ENCODE measurements around the gene CETN1. TPM values are rescaled to one million over a fixed set of nuclear protein-coding genes. Genes with fewer than 3 reads are reported as not detected.
A peak's percentile ranks its signal among the peaks of the same experiment; 100 is the strongest.

CETN1 gene
- total RNA-seq, 1 experiment from 2014 or later: not detected

DNA sequence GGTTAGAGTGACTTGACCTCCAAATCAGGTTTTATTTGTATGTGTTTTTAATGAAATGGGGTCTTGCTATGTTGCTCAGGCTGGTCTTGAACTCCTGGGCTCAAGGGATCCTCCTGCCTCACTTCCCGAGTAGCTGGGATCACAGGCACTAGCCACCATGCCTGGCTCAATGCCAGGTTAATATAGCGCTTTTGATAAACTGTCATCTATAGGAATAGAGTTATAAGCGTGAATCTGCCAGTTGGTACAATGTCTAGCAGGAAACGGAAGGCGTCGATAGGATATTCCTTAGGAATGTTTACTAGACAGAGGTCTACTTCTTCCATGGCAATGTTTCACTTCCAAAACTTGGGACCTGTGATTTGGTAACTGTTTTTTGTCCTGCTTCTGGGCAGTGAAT lies 42.1 kb downstream of the CETN1 start (continued):
- TF ChIP-seq, protein P1, sequence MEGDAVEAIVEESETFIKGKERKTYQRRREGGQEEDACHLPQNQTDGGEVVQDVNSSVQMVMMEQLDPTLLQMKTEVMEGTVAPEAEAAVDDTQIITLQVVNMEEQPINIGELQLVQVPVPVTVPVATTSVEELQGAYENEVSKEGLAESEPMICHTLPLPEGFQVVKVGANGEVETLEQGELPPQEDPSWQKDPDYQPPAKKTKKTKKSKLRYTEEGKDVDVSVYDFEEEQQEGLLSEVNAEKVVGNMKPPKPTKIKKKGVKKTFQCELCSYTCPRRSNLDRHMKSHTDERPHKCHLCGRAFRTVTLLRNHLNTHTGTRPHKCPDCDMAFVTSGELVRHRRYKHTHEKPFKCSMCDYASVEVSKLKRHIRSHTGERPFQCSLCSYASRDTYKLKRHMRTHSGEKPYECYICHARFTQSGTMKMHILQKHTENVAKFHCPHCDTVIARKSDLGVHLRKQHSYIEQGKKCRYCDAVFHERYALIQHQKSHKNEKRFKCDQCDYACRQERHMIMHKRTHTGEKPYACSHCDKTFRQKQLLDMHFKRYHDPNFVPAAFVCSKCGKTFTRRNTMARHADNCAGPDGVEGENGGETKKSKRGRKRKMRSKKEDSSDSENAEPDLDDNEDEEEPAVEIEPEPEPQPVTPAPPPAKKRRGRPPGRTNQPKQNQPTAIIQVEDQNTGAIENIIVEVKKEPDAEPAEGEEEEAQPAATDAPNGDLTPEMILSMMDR (IDR thresholded peaks at IDR 0.05): no peak
- TF ChIP-seq ZNF317 (CRISPR knock-in tag; IDR thresholded peaks at IDR 0.05; ENCODE audit: borderline replicate concordance, low read depth) (no peak), ETV6 (CRISPR knock-in tag; IDR thresholded peaks at IDR 0.05) (no peak), NFE2L1 (CRISPR knock-in tag; IDR thresholded peaks at IDR 0.05) (no peak)

DNA sequence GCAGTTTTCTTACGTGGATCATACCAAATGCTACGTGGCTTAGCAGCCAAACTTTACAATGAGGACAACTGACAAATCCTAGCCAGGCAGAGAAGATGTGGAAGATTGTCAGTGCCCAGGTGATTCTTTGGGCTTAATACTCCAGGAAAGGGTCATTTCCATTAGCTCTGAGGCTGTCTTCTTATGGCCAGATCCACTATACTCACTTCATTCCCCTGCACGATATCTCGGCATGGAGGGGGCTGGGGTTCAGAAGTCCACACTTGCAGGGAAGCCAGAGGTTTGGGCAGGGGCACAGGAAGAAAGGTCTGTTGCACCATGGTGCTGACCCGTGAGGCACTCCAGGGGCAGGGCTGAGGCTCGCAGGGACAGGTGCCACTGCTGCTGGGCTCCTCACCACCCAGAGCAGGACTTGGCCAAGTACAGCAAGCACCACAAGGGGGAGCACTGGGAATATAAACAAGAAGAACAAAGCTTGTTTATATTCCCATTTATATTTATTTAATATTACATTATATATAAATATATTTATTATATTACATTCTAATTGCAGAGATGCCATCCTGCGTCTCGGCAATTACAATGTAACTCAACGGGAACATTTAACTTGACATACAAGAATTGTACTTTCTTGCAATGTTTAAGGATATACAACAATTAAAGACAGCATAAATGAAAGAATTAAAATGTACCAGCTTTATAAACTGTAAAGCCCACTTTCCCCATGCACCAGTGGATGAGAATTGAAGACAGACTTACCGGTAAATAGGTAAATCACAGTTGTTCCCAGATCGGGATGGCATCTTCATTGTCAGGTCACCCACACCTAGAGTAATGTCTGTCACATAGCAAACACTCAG lies 43.8 kb downstream of the CETN1 start:
- Mint-ChIP-seq H3K36me3 (no peaks in the 10 kb centered on the region), H3K27me3 (ENCODE audit: low read depth) (no peaks in the 10 kb centered on the region), H3K27ac (no peak overlapping the region), H3K4me3 (no peak overlapping the region), H3K9me3 (no peaks in the 10 kb centered on the region), H3K4me1 (peaks cover 9% of the 10 kb centered on the region)
- ATAC-seq: peak; percentile 99
- CTCF ChIA-PET: interaction anchor here (0.6 to 3.5 kb wide), 31 partner anchors 9 to 471 kb away, joined by 3 to 30 read pairs (median 4); partner anchors contain the start of genes CETN1, COLEC12, ENOSF1 and THOC1
- TF ChIP-seq ZNF671 (CRISPR knock-in tag; IDR thresholded peaks at IDR 0.05) (no peak), ZNF317 (CRISPR knock-in tag; IDR thresholded peaks at IDR 0.05; ENCODE audit: borderline replicate concordance, low read depth) (no peak), ETV6 (CRISPR knock-in tag; IDR thresholded peaks at IDR 0.05) (no peak), JUN (CRISPR knock-in tag; IDR thresholded peaks at IDR 0.05) (no peak), HMGA2 (CRISPR knock-in tag; IDR thresholded peaks at IDR 0.05) (peak; percentile 90), ATF1 (CRISPR knock-in tag; IDR thresholded peaks at IDR 0.05) (no peak)
- TF ChIP-seq, protein P2, sequence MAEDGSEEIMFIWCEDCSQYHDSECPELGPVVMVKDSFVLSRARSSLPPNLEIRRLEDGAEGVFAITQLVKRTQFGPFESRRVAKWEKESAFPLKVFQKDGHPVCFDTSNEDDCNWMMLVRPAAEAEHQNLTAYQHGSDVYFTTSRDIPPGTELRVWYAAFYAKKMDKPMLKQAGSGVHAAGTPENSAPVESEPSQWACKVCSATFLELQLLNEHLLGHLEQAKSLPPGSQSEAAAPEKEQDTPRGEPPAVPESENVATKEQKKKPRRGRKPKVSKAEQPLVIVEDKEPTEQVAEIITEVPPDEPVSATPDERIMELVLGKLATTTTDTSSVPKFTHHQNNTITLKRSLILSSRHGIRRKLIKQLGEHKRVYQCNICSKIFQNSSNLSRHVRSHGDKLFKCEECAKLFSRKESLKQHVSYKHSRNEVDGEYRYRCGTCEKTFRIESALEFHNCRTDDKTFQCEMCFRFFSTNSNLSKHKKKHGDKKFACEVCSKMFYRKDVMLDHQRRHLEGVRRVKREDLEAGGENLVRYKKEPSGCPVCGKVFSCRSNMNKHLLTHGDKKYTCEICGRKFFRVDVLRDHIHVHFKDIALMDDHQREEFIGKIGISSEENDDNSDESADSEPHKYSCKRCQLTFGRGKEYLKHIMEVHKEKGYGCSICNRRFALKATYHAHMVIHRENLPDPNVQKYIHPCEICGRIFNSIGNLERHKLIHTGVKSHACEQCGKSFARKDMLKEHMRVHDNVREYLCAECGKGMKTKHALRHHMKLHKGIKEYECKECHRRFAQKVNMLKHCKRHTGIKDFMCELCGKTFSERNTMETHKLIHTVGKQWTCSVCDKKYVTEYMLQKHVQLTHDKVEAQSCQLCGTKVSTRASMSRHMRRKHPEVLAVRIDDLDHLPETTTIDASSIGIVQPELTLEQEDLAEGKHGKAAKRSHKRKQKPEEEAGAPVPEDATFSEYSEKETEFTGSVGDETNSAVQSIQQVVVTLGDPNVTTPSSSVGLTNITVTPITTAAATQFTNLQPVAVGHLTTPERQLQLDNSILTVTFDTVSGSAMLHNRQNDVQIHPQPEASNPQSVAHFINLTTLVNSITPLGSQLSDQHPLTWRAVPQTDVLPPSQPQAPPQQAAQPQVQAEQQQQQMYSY (CRISPR knock-in tag; IDR thresholded peaks at IDR 0.05): no peak
- TF ChIP-seq, protein P1 (IDR thresholded peaks at IDR 0.05): peak; percentile 36; the same call in 1 of the 2 replicates
- peak; percentile 81 for DNase-seq (ENCODE audit: low spot score)
- POLR2A ChIA-PET: no interaction called here

DNA sequence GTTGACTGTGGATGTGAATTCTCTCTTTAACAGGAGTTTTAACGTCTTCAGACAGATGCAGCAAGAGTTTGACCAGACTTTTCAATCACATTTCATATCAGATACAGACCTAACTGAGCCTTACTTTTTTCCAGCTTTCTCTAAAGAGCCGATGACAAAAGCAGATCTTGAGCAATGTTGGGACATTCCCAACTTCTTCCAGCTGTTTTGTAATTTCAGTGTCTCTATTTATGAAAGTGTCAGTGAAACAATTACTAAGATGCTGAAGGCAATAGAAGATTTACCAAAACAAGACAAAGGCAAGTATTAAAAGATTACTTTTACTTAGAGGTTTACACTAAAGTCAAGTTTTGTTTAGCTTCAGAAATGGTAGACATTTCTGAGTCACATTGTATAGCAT lies 47.1 kb downstream of the CETN1 start:
- H3K4me3 Mint-ChIP-seq: no peak overlapping the region
- peaks cover 10% of the 10 kb centered on the region for H3K9me3 Mint-ChIP-seq
- ChIA-PET CTCF (interaction anchor here (0.8 kb wide), 1 partner anchor 33 kb away, joined by 3 read pairs; no protein-coding TSS in a partner anchor), POLR2A (no interaction called here)
- H3K4me1 Mint-ChIP-seq: peaks cover 14% of the 10 kb centered on the region
- no peak overlapping the region for H3K27ac Mint-ChIP-seq
- H3K27me3 Mint-ChIP-seq (ENCODE audit: low read depth): no peaks in the 10 kb centered on the region
- DNase-seq (ENCODE audit: low spot score) (no peak), ATAC-seq (no peak)
- no peaks in the 10 kb centered on the region; the same call in 1 of the 2 replicates for H3K36me3 Mint-ChIP-seq
- TF ChIP-seq NFYB (CRISPR knock-in tag; conservative IDR thresholded peaks at IDR 0.05; ENCODE audit: low read depth) (no peak), JUN (CRISPR knock-in tag; IDR thresholded peaks at IDR 0.05) (no peak), SMAD3 (CRISPR knock-in tag; IDR thresholded peaks at IDR 0.05; ENCODE audit: borderline replicate concordance) (no peak), ATF1 (CRISPR knock-in tag; IDR thresholded peaks at IDR 0.05) (no peak), RORB (CRISPR knock-in tag; IDR thresholded peaks at IDR 0.05) (no peak), ELF4 (CRISPR knock-in tag; IDR thresholded peaks at IDR 0.05; ENCODE audit: low read depth) (no peak), MYBL2 (CRISPR knock-in tag; IDR thresholded peaks at IDR 0.05) (no peak)
- TF ChIP-seq, protein P3, sequence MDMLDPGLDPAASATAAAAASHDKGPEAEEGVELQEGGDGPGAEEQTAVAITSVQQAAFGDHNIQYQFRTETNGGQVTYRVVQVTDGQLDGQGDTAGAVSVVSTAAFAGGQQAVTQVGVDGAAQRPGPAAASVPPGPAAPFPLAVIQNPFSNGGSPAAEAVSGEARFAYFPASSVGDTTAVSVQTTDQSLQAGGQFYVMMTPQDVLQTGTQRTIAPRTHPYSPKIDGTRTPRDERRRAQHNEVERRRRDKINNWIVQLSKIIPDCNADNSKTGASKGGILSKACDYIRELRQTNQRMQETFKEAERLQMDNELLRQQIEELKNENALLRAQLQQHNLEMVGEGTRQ (CRISPR knock-in tag; IDR thresholded peaks at IDR 0.05): no peak
- TF ChIP-seq, protein P4, sequence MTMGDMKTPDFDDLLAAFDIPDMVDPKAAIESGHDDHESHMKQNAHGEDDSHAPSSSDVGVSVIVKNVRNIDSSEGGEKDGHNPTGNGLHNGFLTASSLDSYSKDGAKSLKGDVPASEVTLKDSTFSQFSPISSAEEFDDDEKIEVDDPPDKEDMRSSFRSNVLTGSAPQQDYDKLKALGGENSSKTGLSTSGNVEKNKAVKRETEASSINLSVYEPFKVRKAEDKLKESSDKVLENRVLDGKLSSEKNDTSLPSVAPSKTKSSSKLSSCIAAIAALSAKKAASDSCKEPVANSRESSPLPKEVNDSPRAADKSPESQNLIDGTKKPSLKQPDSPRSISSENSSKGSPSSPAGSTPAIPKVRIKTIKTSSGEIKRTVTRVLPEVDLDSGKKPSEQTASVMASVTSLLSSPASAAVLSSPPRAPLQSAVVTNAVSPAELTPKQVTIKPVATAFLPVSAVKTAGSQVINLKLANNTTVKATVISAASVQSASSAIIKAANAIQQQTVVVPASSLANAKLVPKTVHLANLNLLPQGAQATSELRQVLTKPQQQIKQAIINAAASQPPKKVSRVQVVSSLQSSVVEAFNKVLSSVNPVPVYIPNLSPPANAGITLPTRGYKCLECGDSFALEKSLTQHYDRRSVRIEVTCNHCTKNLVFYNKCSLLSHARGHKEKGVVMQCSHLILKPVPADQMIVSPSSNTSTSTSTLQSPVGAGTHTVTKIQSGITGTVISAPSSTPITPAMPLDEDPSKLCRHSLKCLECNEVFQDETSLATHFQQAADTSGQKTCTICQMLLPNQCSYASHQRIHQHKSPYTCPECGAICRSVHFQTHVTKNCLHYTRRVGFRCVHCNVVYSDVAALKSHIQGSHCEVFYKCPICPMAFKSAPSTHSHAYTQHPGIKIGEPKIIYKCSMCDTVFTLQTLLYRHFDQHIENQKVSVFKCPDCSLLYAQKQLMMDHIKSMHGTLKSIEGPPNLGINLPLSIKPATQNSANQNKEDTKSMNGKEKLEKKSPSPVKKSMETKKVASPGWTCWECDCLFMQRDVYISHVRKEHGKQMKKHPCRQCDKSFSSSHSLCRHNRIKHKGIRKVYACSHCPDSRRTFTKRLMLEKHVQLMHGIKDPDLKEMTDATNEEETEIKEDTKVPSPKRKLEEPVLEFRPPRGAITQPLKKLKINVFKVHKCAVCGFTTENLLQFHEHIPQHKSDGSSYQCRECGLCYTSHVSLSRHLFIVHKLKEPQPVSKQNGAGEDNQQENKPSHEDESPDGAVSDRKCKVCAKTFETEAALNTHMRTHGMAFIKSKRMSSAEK (CRISPR knock-in tag; IDR thresholded peaks at IDR 0.05; ENCODE audit: borderline replicate concordance): no peak
- TF ChIP-seq, protein P5, sequence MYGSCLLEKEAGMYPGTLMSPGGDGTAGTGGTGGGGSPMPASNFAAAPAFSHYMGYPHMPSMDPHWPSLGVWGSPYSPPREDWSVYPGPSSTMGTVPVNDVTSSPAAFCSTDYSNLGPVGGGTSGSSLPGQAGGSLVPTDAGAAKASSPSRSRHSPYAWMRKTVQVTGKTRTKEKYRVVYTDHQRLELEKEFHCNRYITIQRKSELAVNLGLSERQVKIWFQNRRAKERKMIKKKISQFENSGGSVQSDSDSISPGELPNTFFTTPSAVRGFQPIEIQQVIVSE (CRISPR knock-in tag; IDR thresholded peaks at IDR 0.05; ENCODE audit: borderline replicate concordance): no peak

Measured in WTC11 (cell line).